HepG2 (cell line): ENCODE measurements around the gene NTRK2. TPM values are rescaled to one million over a fixed set of nuclear protein-coding genes. Genes with fewer than 3 reads are reported as not detected.

ENCODE experiments used
- ATAC-seq: fragments of 200-7000 bp; cut with Tn5 transposase; 3 replicates; pipeline ENCODE4 v1.9.1; 2020; ENCODE audit warnings: mild to moderate bottlenecking, moderate library complexity
- BruUV-seq: library from RNA; stranded (reverse); fragments of 400-500 nt; replicated peaks from 2 replicates; lab custom pipeline; 2021; lab: Mats Ljungman, UMichigan
- CTCF ChIA-PET: fragments of 300-600 bp; formaldehyde crosslinking; extraction: SDS; loops from one replicate; lab custom pipeline; 2021; ENCODE audit warnings: low total read pairs, inconsistent platforms, low intra/inter-chr PET ratio; lab: Yijun Ruan, JAX
- POLR2A ChIA-PET: fragments of 350-600 bp; sonication (Branson Sonifier 250); formaldehyde crosslinking; loops from one replicate; lab custom pipeline; 2020; ENCODE audit warnings: antibody characterized with exemption, inconsistent platforms; lab: Yijun Ruan, JAX
- DNase-seq: peaks from one replicate; pipeline ENCODE4 v3.0.0-alpha.2; 2015; ENCODE audit warnings: low spot score
- FAIRE-seq: peaks from 3 replicates; lab custom pipeline; 2011; peaks lifted over from hg19 to GRCh38; lab: Jason Lieb, UNC
- H2AFZ ChIP-seq: one replicate; pipeline ENCODE4 v1.6.1; 2011; ENCODE audit warnings: low read length, inconsistent platforms
- H3K27ac ChIP-seq: fragments of 300-600 bp; 3 replicates; pipeline ENCODE4 v1.8.0; 2011; ENCODE audit warnings: mixed run types, mild to moderate bottlenecking, mixed read lengths, low read length, inconsistent platforms; ENCODE audit not compliant: insufficient read depth; ENCODE audit errors: extremely low read length
- H3K27me3 ChIP-seq, 2 experiments: fragments of 200-600 bp in 1 of 2; 2 replicates in 1 of 2; 3 replicates in 1 of 2; pipeline versions ENCODE4 v1.6.0 to v1.8.0; 2011; ENCODE audit warnings: low read length in 2 of 2, mild to moderate bottlenecking in 2 of 2, moderate library complexity in 2 of 2, inconsistent platforms in 1 of 2; ENCODE audit not compliant: insufficient read depth in 2 of 2, control insufficient read depth in 1 of 2
- H3K36me3 ChIP-seq, 2 experiments: fragments of 200-600 bp in 1 of 2; replicated peaks in 1 of 2; 2 replicates in 1 of 2; 3 replicates in 1 of 2; pipeline versions ENCODE4 v1.5.1 to v1.8.0; 2011; ENCODE audit warnings: low read length in 2 of 2, inconsistent platforms in 1 of 2; ENCODE audit not compliant: insufficient read depth in 2 of 2, control insufficient read depth in 1 of 2
- H3K4me1 ChIP-seq: 2 replicates; pipeline ENCODE4 v1.5.1; 2012; ENCODE audit warnings: low read length, inconsistent platforms; ENCODE audit not compliant: insufficient read depth
- H3K4me2 ChIP-seq: 2 replicates; pipeline ENCODE4 v1.6.0; 2011; ENCODE audit warnings: low read depth, low read length, inconsistent platforms
- H3K4me3 ChIP-seq, 3 experiments: fragments of 200-600 bp in 1 of 3; sonication (generic), shearing (Covaris generic) in 1 of 3; replicated peaks in 1 of 3; 2 replicates each; pipeline ENCODE4 v1.5.1; 2011 to 2016; ENCODE audit warnings: low read length in 3 of 3, inconsistent platforms in 2 of 3, low read depth in 2 of 3, mild to moderate bottlenecking in 2 of 3, control low read depth in 1 of 3, mixed read lengths in 1 of 3; ENCODE audit not compliant: insufficient read depth in 1 of 3
- H3K79me2 ChIP-seq: one replicate; pipeline ENCODE4 v1.6.1; 2011; ENCODE audit warnings: low read length, inconsistent platforms; ENCODE audit not compliant: insufficient read depth
- H3K9ac ChIP-seq: 2 replicates; pipeline ENCODE4 v1.6.0; 2011; ENCODE audit warnings: mild to moderate bottlenecking, low read depth, low read length, inconsistent platforms; ENCODE audit not compliant: insufficient read depth
- H3K9me3 ChIP-seq: 2 replicates; pipeline ENCODE4 v1.5.1; 2012; ENCODE audit warnings: mild to moderate bottlenecking, low read length
- H4K20me1 ChIP-seq: 2 replicates; pipeline ENCODE4 v1.6.0; 2011; ENCODE audit warnings: inconsistent platforms, mild to moderate bottlenecking, low read length, moderate library complexity; ENCODE audit not compliant: insufficient read depth
- CBX5 ChIP-seq: sonication (generic); formaldehyde crosslinking; IDR thresholded peaks from 2 replicates; pipeline ENCODE4 v1.4.0; 2020; ENCODE audit warnings: missing genetic modification reagents, borderline replicate concordance
- CENPBD1 ChIP-seq: sonication (generic); formaldehyde crosslinking; IDR thresholded peaks from 2 replicates; pipeline ENCODE4 v1.8.0; 2022; ENCODE audit warnings: missing genetic modification reagents, low read depth, mild to moderate bottlenecking, borderline replicate concordance
- EP300 ChIP-seq, 3 experiments: sonication (generic) in 1 of 3; formaldehyde crosslinking in 1 of 3; IDR thresholded peaks; 2 replicates each; pipeline versions ENCODE4 v1.5.1 to v1.6.1; 2011 to 2020; ENCODE audit warnings: low read depth in 2 of 3, low read length in 2 of 3, borderline replicate concordance in 1 of 3, improper control_type of control experiment in 1 of 3, mild to moderate bottlenecking in 1 of 3, missing genetic modification reagents in 1 of 3, moderate library complexity in 1 of 3
- MAFF ChIP-seq: IDR thresholded peaks from 2 replicates; pipeline ENCODE4 v1.6.1; 2011; ENCODE audit warnings: low read depth, low read length, improper control_type of control experiment
- MAFK ChIP-seq, 2 experiments: IDR thresholded peaks in 1 of 2; conservative IDR thresholded peaks in 1 of 2; 2 replicates each; pipeline ENCODE4 v1.6.1; 2011; ENCODE audit warnings: improper control_type of control experiment in 2 of 2, low read length in 2 of 2
- PHF8 ChIP-seq: sonication (generic); formaldehyde crosslinking; IDR thresholded peaks from 2 replicates; pipeline ENCODE4 v1.5.0; 2020; ENCODE audit warnings: missing genetic modification reagents
- RERE ChIP-seq: IDR thresholded peaks from 2 replicates; pipeline ENCODE4 v1.6.1; 2016; ENCODE audit warnings: low read depth, missing genetic modification reagents, missing compliant biosample characterization
- RFX3 ChIP-seq: IDR thresholded peaks from 2 replicates; pipeline ENCODE4 v1.6.1; 2016; ENCODE audit warnings: missing biosample characterization, missing genetic modification reagents
- ZBTB39 ChIP-seq: sonication (generic); formaldehyde crosslinking; IDR thresholded peaks from 2 replicates; pipeline ENCODE4 v1.5.0; 2020; ENCODE audit warnings: missing genetic modification reagents
- ZNF205 ChIP-seq: IDR thresholded peaks from 2 replicates; pipeline ENCODE4 v1.6.1; 2018; ENCODE audit warnings: missing biosample characterization, missing genetic modification reagents
- ZNF430 ChIP-seq: sonication (generic); formaldehyde crosslinking; IDR thresholded peaks from 2 replicates; pipeline ENCODE4 v1.9.0; 2021; ENCODE audit warnings: mild to moderate bottlenecking, missing genetic modification reagents
- ZNF543 ChIP-seq: sonication (generic); formaldehyde crosslinking; IDR thresholded peaks from 2 replicates; pipeline ENCODE4 v1.4.0; 2020; ENCODE audit warnings: mild to moderate bottlenecking, missing genetic modification reagents
- ZNF576 ChIP-seq: sonication (generic); formaldehyde crosslinking; IDR thresholded peaks from 2 replicates; pipeline ENCODE4 v1.4.0; 2020; ENCODE audit warnings: mild to moderate bottlenecking, missing genetic modification reagents
- WGBS: methylation state at CpG from one replicate; pipeline ENCODE4 v1.1.6; 2017; ENCODE audit warnings: low lambda C conversion rate; 5-methylcytosine and 5-hydroxymethylcytosine counted together
- in situ Hi-C: cut with HindIII; loops from 2 replicates; pipeline ENCODE4 v1.10.0; 2017; ENCODE audit warnings: low pct_unique_long_range_greater_than_20kb; ENCODE audit not compliant: extremely low pct_ligation_motif_present
- intact Hi-C: fragments of 100-400 bp; cut with micrococcal nuclease; formaldehyde crosslinking; loops from one replicate; pipeline ENCODE4 v1.10.0; 2022; ENCODE audit not compliant: unreplicated experiment
- polyA plus RNA-seq, 8 experiments: library from polyadenylated mRNA; depleted of rRNA in 3 of 8; stranded (reverse) in 7 of 8; unstranded in 1 of 8; fragments of >200 nt; fragmentation: Illumina TruSeq in 4 of 8; extraction: Trizol in 4 of 8; gene quantifications; 2 replicates each; pipeline versions ENCODE4 v1.2.1 to v1.2.3, GENCODE V29; 2011 to 2016; ENCODE audit warnings: low read depth in 4 of 8, missing spikeins in 1 of 8, mixed read lengths in 1 of 8; ENCODE audit not compliant: insufficient read depth in 1 of 8
- total RNA-seq, 5 experiments: library from RNA; depleted of rRNA; stranded (reverse); fragments of >200 nt; fragmentation: Illumina TruSeq; extraction: Trizol; gene quantifications; 2 replicates each; pipeline ENCODE4 v1.2.3, GENCODE V29; 2016; ENCODE audit warnings: low read depth in 1 of 5

The NTRK2 gene
- total and polyA plus RNA-seq, 2 of the 13 experiments (the other 11 are each of a cell fraction or from before 2014, with no cell fraction given), result not detected

- TF ChIP-seq EP300 (IDR thresholded peaks at IDR 0.05; ENCODE audit: low read depth in 2 of 2, low read length in 2 of 2) (peak in 1 of 2 experiments; percentile 38; a peak in 1 of 4 replicates), EP300 (CRISPR knock-in tag; IDR thresholded peaks at IDR 0.05; ENCODE audit: borderline replicate concordance) (peak; percentile 26; the same call in 1 of the 2 replicates), RERE (CRISPR knock-in tag) (peak; percentile 21; the same call in 1 of the 2 replicates), ZBTB39 (CRISPR knock-in tag) (no peak)
Observed at GRCh38 chr9:85013703-85014102, 344.2 kb downstream of the NTRK2 start (continued).

- in situ Hi-C loops (no loop called here), intact Hi-C loops (no loop called here)
- FAIRE-seq (no peak), DNase-seq (no peak), ATAC-seq (no peak)
- no TSS peak for BruUV-seq
- Histone ChIP-seq H3K79me2 (no peaks in the 10 kb centered on the region), H3K9ac (no peak overlapping the region), H3K27ac (no peak overlapping the region), H3K9me3 (no peaks in the 10 kb centered on the region), H3K4me3 (no peak overlapping the region), H3K27me3 (no peaks in the 10 kb centered on the region), H4K20me1 (no peaks in the 10 kb centered on the region), H3K4me2 (no peak overlapping the region), H3K36me3 (no peaks in the 10 kb centered on the region), H3K4me1 (peaks cover 21% of the 10 kb centered on the region), H2AFZ (no peak overlapping the region)
- CTCF ChIA-PET, result no interaction called here
- no peak for TF ChIP-seq ZNF543 (CRISPR knock-in tag)
- peak; percentile 42; the same call in 1 of the 2 replicates for TF ChIP-seq MAFF
- no peak for TF ChIP-seq PHF8 (CRISPR knock-in tag)
- TF ChIP-seq ZNF576, result no peak
- no peak for TF ChIP-seq RFX3 (CRISPR knock-in tag)
- TF ChIP-seq MAFK (conservative IDR thresholded peaks at IDR 0.05 in 1 of 2, IDR thresholded peaks at IDR 0.05 in 1 of 2; ENCODE audit: low read length in 2 of 2), result peak; percentile 54 to 64
- no peak for TF ChIP-seq ZNF205 (CRISPR knock-in tag)
- no peak for TF ChIP-seq CBX5
- no peak for TF ChIP-seq CENPBD1
- no peak for TF ChIP-seq ZNF430
- 17% methylated on average over 7 of the region's 7 CpGs for WGBS
- POLR2A ChIA-PET, result no interaction called here
Observed at GRCh38 chr9:85014292-85014691, 344.8 kb downstream of the NTRK2 start.
